HFF-Myc (cell line): ENCODE results near the gene PRH1.

Source experiments
- DNase-seq: peaks from one replicate; pipeline ENCODE4 v3.0.0-alpha.2; 2011; ENCODE audit warnings: low read depth; ENCODE audit errors: extremely low read depth
- H3K4me3 ChIP-seq: replicated peaks from 2 replicates; pipeline ENCODE4 v1.5.1; 2011; ENCODE audit warnings: low read depth, mild to moderate bottlenecking, control low read depth, low read length
- CTCF ChIP-seq: IDR thresholded peaks from 2 replicates; pipeline ENCODE4 v1.5.1; 2012; ENCODE audit warnings: mild to moderate bottlenecking, low read depth, low read length, control low read depth; ENCODE audit errors: missing control alignments

The PRH1 gene

GRCh38 chr12:10849425-10849878 lies 34.6 kb downstream of the PRH1 start, which contains the start of gene PRR4:
TSS of gene PRR4 (minus strand) at chr12:10849475. CDS start at chr12:10849437, 38 bp downstream.
- no peak for TF ChIP-seq CTCF
- no peak within 1 kb of the TSS for H3K4me3 ChIP-seq
- no peak for DNase-seq

GRCh38 chr12:10847744-10848143 lies 36.3 kb downstream of the PRH1 start:
- no peak for DNase-seq
- H3K4me3 ChIP-seq, result no peak overlapping the region
- no peak for TF ChIP-seq CTCF

GRCh38 chr12:10842862-10843261 lies 41.2 kb downstream of the PRH1 start:
- no peak overlapping the region for H3K4me3 ChIP-seq
- no peak for DNase-seq
- no peak for TF ChIP-seq CTCF

GRCh38 chr12:10838461-10838860 lies 45.6 kb downstream of the PRH1 start:
- no peak for DNase-seq
- TF ChIP-seq CTCF, result no peak
- H3K4me3 ChIP-seq, result no peak overlapping the region
